NT2/D1 (cell line): Measurements from ENCODE around the gene TACSTD2.

Experiments used
- DNase-seq: peaks from one replicate; pipeline ENCODE4 v3.0.0-alpha.2; 2011; ENCODE audit warnings: low read depth, low spot score
- H3K27me3 ChIP-seq: 2 replicates; pipeline ENCODE4 v1.6.0; 2011; ENCODE audit warnings: mild to moderate bottlenecking; ENCODE audit not compliant: insufficient read length, insufficient read depth
- H3K36me3 ChIP-seq: 2 replicates; pipeline ENCODE4 v1.6.1; 2011; ENCODE audit warnings: mild to moderate bottlenecking, low read length, mixed read lengths; ENCODE audit not compliant: insufficient read depth, insufficient read length
- H3K4me1 ChIP-seq: 2 replicates; pipeline ENCODE4 v1.5.1; 2011; ENCODE audit not compliant: insufficient read depth, insufficient read length
- H3K4me3 ChIP-seq: 2 replicates; pipeline ENCODE4 v1.5.1; 2011; ENCODE audit warnings: low read depth; ENCODE audit not compliant: insufficient read length
- H3K9ac ChIP-seq: 2 replicates; pipeline ENCODE4 v1.6.0; 2011; ENCODE audit warnings: low read depth; ENCODE audit not compliant: insufficient read length
- H3K9me3 ChIP-seq: 2 replicates; pipeline ENCODE4 v1.5.1; 2011; ENCODE audit warnings: mild to moderate bottlenecking, low read length; ENCODE audit not compliant: insufficient read depth
- SUZ12 ChIP-seq: IDR thresholded peaks from 2 replicates; pipeline ENCODE4 v1.6.1; 2011; ENCODE audit not compliant: insufficient read length, insufficient read depth; ENCODE audit errors: extremely low read depth
- YY1 ChIP-seq: IDR thresholded peaks from 2 replicates; pipeline ENCODE4 v1.6.1; 2011; ENCODE audit not compliant: insufficient read length, insufficient read depth
- ZNF274 ChIP-seq: IDR thresholded peaks from 2 replicates; pipeline ENCODE4 v1.6.1; 2011; ENCODE audit warnings: mild to moderate bottlenecking, low read depth, low read length

Gene TACSTD2

GRCh38 chr1:58573138-58573537 lies 3.9 kb downstream of the TACSTD2 start:
- no peaks in the 10 kb centered on the region for H3K9me3 ChIP-seq
- no peak overlapping the region for H3K4me3 ChIP-seq
- no peaks in the 10 kb centered on the region for H3K36me3 ChIP-seq
- no peak for DNase-seq
- TF ChIP-seq YY1 (no peak), ZNF274 (no peak), SUZ12 (no peak)
- H3K27me3 ChIP-seq: peaks cover 21% of the 10 kb centered on the region
- no peaks in the 10 kb centered on the region for H3K4me1 ChIP-seq
- H3K9ac ChIP-seq: no peak overlapping the region

- peaks cover 17% of the 10 kb centered on the region for H3K27me3 ChIP-seq
- TF ChIP-seq YY1: no peak
- no peak for TF ChIP-seq SUZ12
- no peak for TF ChIP-seq ZNF274
- DNase-seq: no peak
- H3K9me3 ChIP-seq: no peaks in the 10 kb centered on the region
- H3K36me3 ChIP-seq: no peaks in the 10 kb centered on the region
- H3K4me3 ChIP-seq: no peak overlapping the region
- no peak overlapping the region for H3K9ac ChIP-seq
- no peaks in the 10 kb centered on the region for H3K4me1 ChIP-seq
These were observed 4.4 kb downstream of the TACSTD2 start for GRCh38 chr1:58572690-58573089.

GRCh38 chr1:58571616-58572015 lies 5.4 kb downstream of the TACSTD2 start:
- Histone ChIP-seq H3K4me1 (no peaks in the 10 kb centered on the region), H3K4me3 (no peak overlapping the region), H3K9me3 (no peaks in the 10 kb centered on the region), H3K36me3 (no peaks in the 10 kb centered on the region), H3K9ac (no peak overlapping the region), H3K27me3 (peaks cover 6% of the 10 kb centered on the region)
- TF ChIP-seq SUZ12: no peak
- TF ChIP-seq YY1: no peak
- TF ChIP-seq ZNF274: no peak
- DNase-seq: no peak

- Histone ChIP-seq H3K27me3 (no peaks in the 10 kb centered on the region), H3K9ac (no peak overlapping the region), H3K4me1 (no peaks in the 10 kb centered on the region), H3K9me3 (no peaks in the 10 kb centered on the region), H3K36me3 (no peaks in the 10 kb centered on the region), H3K4me3 (no peak overlapping the region)
- TF ChIP-seq YY1 (no peak), ZNF274 (no peak), SUZ12 (no peak)
- DNase-seq: no peak
These were observed 6.2 kb downstream of the TACSTD2 start for GRCh38 chr1:58570817-58571216.

- no peaks in the 10 kb centered on the region for H3K4me1 ChIP-seq
- no peak overlapping the region for H3K4me3 ChIP-seq
- no peaks in the 10 kb centered on the region for H3K27me3 ChIP-seq
- no peak for DNase-seq
- no peaks in the 10 kb centered on the region for H3K9me3 ChIP-seq
- H3K36me3 ChIP-seq: no peaks in the 10 kb centered on the region
- no peak for TF ChIP-seq ZNF274
- no peak for TF ChIP-seq YY1
- no peak for TF ChIP-seq SUZ12
- H3K9ac ChIP-seq: no peak overlapping the region
These were observed 7.0 kb downstream of the TACSTD2 start for GRCh38 chr1:58570094-58570493.

- TF ChIP-seq ZNF274: no peak
- TF ChIP-seq SUZ12: no peak
- no peak for TF ChIP-seq YY1
- no peak overlapping the region for H3K4me3 ChIP-seq
- DNase-seq: no peak
- H3K27me3 ChIP-seq: no peaks in the 10 kb centered on the region
- H3K9ac ChIP-seq: no peak overlapping the region
- H3K9me3 ChIP-seq: no peaks in the 10 kb centered on the region
- no peaks in the 10 kb centered on the region for H3K4me1 ChIP-seq
- H3K36me3 ChIP-seq: no peaks in the 10 kb centered on the region
These were observed 8.1 kb downstream of the TACSTD2 start for GRCh38 chr1:58568911-58569310.

- TF ChIP-seq ZNF274 (no peak), SUZ12 (no peak), YY1 (no peak)
- H3K4me3 ChIP-seq: no peak overlapping the region
- H3K36me3 ChIP-seq: no peaks in the 10 kb centered on the region
- H3K4me1 ChIP-seq: no peaks in the 10 kb centered on the region
- no peaks in the 10 kb centered on the region for H3K9me3 ChIP-seq
- DNase-seq: no peak
- H3K27me3 ChIP-seq: no peaks in the 10 kb centered on the region
- no peak overlapping the region for H3K9ac ChIP-seq
These were observed 8.7 kb downstream of the TACSTD2 start for GRCh38 chr1:58568271-58568860.
